ENCODE measurements around the gene EPOP. TPM values are rescaled to one million over a fixed set of nuclear protein-coding genes. Genes with fewer than 3 reads are reported as not detected.

Gene EPOP
- total RNA-seq, 1 experiment from 2014 or later: 37.9 TPM

DNA sequence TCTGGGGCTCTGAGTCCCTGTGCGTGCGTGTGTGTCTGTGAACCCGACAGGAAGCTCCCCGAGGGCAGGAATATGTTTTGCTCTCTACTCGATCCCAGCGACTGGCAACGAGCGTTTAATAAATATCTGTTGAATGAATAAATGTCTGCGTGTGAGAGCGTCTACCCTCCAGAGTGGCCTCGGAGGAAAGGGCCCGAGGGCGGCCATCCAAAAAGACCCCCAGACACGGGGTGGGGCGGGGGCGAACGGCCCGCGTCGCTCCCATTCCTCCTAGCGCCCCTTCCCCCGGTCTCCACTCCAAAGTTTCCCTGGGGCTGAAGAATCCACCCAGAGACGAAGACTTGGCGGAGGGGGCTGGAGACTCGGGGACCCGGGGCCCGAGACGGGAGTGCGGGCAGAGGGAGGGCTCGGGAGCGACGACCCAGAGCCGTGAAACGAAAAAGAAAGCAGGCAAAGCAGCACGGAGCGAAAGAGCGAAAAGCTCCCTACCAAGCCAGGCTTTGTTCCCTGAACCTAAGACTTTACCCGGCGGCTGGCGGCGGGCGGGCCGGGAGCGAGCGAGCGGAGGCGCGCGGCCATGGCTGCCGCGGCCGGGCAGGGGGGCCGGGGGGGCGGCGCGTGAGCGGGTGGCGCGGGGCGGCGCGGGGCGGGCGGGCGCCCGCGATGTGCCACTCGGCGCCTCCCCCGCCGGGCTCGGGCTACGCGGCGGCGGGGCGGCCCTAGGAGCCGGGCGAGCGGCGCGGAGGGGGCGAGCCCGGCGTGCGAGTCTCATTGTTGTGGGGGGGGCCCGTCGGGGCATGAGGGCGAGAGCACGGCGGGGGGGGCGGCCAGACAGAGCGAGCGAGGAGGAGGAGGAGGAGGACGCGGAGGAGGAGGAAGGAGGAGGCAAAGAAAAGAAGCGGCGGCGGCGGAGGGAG lies 30.1 kb upstream of the EPOP start, which contains the start of gene MLLT6:
MLLT6 (plus strand) TSS at position 668 of the 917 bp plus-strand sequence. CDS start 360 bp downstream, outside the sequence.
- no peaks in the 10 kb centered on the region for H3K27me3 ChIP-seq (ENCODE audit: insufficient read depth, low read length)
- RAD21 ChIA-PET (ENCODE audit: low non-redundant PET in 1 of 2, low total read pairs in 2 of 2, uncharacterized antibody in 2 of 2, unreplicated experiment in 2 of 2): no interaction called here
- CTCF ChIA-PET: no interaction called here
- POLR2A ChIA-PET: interaction anchor here (0.6 to 1.6 kb wide), 4 partner anchors 28 to 147 kb away, joined by 3 to 4 read pairs (median 4); partner anchors contain the start of gene EPOP
- H3K9me2 ChIP-seq (ENCODE audit: insufficient read depth): no peaks in the 10 kb centered on the region
- H4K20me1 ChIP-seq (ENCODE audit: insufficient read depth): no peaks in the 10 kb centered on the region
- H3K79me2 ChIP-seq (ENCODE audit: insufficient read depth, low read length): peaks cover 52% of the 10 kb centered on the region
- intact Hi-C loops (cut with micrococcal nuclease): no loop called here
- H3K9me3 ChIP-seq (ENCODE audit: control insufficient read depth in 1 of 2, insufficient read depth in 1 of 2, low read depth in 1 of 2, low read length in 2 of 2): no peaks in the 10 kb centered on the region
- H3K27ac ChIP-seq (ENCODE audit: low read depth, low read length): peak within 1 kb of the TSS; percentile 99
- TF ChIP-seq POLR2A (IDR thresholded peaks at IDR 0.05; ENCODE audit: borderline replicate concordance, extremely low read depth, insufficient read depth, insufficient read length): no peak
- TF ChIP-seq, protein P1, sequence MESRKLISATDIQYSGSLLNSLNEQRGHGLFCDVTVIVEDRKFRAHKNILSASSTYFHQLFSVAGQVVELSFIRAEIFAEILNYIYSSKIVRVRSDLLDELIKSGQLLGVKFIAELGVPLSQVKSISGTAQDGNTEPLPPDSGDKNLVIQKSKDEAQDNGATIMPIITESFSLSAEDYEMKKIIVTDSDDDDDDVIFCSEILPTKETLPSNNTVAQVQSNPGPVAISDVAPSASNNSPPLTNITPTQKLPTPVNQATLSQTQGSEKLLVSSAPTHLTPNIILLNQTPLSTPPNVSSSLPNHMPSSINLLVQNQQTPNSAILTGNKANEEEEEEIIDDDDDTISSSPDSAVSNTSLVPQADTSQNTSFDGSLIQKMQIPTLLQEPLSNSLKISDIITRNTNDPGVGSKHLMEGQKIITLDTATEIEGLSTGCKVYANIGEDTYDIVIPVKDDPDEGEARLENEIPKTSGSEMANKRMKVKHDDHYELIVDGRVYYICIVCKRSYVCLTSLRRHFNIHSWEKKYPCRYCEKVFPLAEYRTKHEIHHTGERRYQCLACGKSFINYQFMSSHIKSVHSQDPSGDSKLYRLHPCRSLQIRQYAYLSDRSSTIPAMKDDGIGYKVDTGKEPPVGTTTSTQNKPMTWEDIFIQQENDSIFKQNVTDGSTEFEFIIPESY (IDR thresholded peaks at IDR 0.05; ENCODE audit: extremely low read depth, insufficient replicate concordance, low read length): no peak
- TF ChIP-seq ZFX (IDR thresholded peaks at IDR 0.05): no peak
- TF ChIP-seq CEBPB (IDR thresholded peaks at IDR 0.05; ENCODE audit: low read depth): no peak
- no peak for TF ChIP-seq POLR2AphosphoS5 (IDR thresholded peaks at IDR 0.05; ENCODE audit: low read depth, low read length)
- peak; percentile 68 for TF ChIP-seq YY1 (IDR thresholded peaks at IDR 0.05; ENCODE audit: extremely low read depth, insufficient replicate concordance, low read depth, low read length)
- 0 out of 2 replicates have a peak, but pooled peaks have one; percentile 3 for TF ChIP-seq EGR1 (IDR thresholded peaks at IDR 0.05; ENCODE audit: low read depth)
- TF ChIP-seq RAD21 (IDR thresholded peaks at IDR 0.05; ENCODE audit: low read depth): no peak
- 0 out of 2 replicates have a peak, but pooled peaks have one; percentile 8 for TF ChIP-seq SP1 (IDR thresholded peaks at IDR 0.05; ENCODE audit: low read depth)
- no peak for TF ChIP-seq FOSL1 (IDR thresholded peaks at IDR 0.05; ENCODE audit: low read depth)
- TF ChIP-seq TCF7L2 (IDR thresholded peaks at IDR 0.05; ENCODE audit: borderline replicate concordance, extremely low read depth, insufficient read depth, insufficient read length): no peak
- TF ChIP-seq, protein P2, sequence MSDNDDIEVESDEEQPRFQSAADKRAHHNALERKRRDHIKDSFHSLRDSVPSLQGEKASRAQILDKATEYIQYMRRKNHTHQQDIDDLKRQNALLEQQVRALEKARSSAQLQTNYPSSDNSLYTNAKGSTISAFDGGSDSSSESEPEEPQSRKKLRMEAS (IDR thresholded peaks at IDR 0.05): no peak; the same call in 1 of the 2 replicates
- TF ChIP-seq ZNF274 (IDR thresholded peaks at IDR 0.05; ENCODE audit: low read depth, low read length): no peak
- H3K4me1 ChIP-seq (ENCODE audit: control insufficient read depth in 1 of 2, insufficient read depth in 2 of 2, low read length in 2 of 2): peaks cover 31 to 60% of the 10 kb centered on the region in 2 experiments
- ATAC-seq (peak; percentile 30), DNase-seq (ENCODE audit: low read depth, low spot score) (no peak)
- peaks cover 8 to 21% of the 10 kb centered on the region in 2 experiments; a peak in 2 of 4 replicates for H3K36me3 ChIP-seq (ENCODE audit: control insufficient read depth in 1 of 2, insufficient read depth in 2 of 2, low read length in 2 of 2)
- peak within 1 kb of the TSS; percentile 96 for H3K4me2 ChIP-seq (ENCODE audit: low read length)
- no TSS peak for BruUV-seq (replicated peaks)
- no peak within 1 kb of the TSS for H2AFZ ChIP-seq (ENCODE audit: low read depth, low read length, poor library complexity, severe bottlenecking)
- peak within 1 kb of the TSS; percentile 77 to 91 for H3K4me3 ChIP-seq (replicated peaks in 1 of 2; ENCODE audit: low read depth in 1 of 2, low read length in 2 of 2)
- peak within 1 kb of the TSS; percentile 92 for H3K9ac ChIP-seq (ENCODE audit: low read length)
